OCI-LY3 (cell line): Measurements from ENCODE around the gene DOCK9.

ENCODE experiments used
- H2AFZ ChIP-seq: fragments of 200-600, 300-600 bp; shearing (Covaris generic); 2 replicates; pipeline ENCODE4 v1.6.0; 2014; ENCODE audit warnings: antibody characterized with exemption, low read depth, low read length
- H3K27ac ChIP-seq: fragments of 200-600, 300-600 bp; sonication (generic); 2 replicates; pipeline ENCODE4 v1.5.1; 2014; ENCODE audit warnings: mild to moderate bottlenecking, low read length, moderate library complexity, mixed read lengths
- H3K27me3 ChIP-seq: fragments of 200-600, 300-600 bp; sonication (generic); 2 replicates; pipeline ENCODE4 v1.6.1; 2014; ENCODE audit warnings: low read depth, low read length, mixed read lengths
- H3K36me3 ChIP-seq: fragments of 200-600, 300-600 bp; sonication (generic); replicated peaks from 2 replicates; pipeline ENCODE3; 2014; ENCODE audit warnings: low read depth, low read length, mixed read lengths
- H3K4me1 ChIP-seq: fragments of 300-600, 200-600 bp; sonication (generic); 2 replicates; pipeline ENCODE4 v1.6.1; 2014; ENCODE audit warnings: low read length, mixed read lengths
- H3K4me2 ChIP-seq: fragments of 200-600, 300-600 bp; sonication (generic); 2 replicates; pipeline ENCODE4 v1.6.1; 2014; ENCODE audit warnings: low read length, mixed read lengths
- H3K4me3 ChIP-seq: fragments of 300-600, 200-600 bp; sonication (generic); 2 replicates; pipeline ENCODE4 v1.5.1; 2014; ENCODE audit warnings: antibody characterized with exemption, mild to moderate bottlenecking, low read length, moderate library complexity
- H3K79me2 ChIP-seq: fragments of 300-600, 200-600 bp; shearing (Covaris generic); 2 replicates; pipeline ENCODE4 v1.6.1; 2014; ENCODE audit warnings: mild to moderate bottlenecking, low read length, mixed read lengths
- H3K9ac ChIP-seq: fragments of 300-600, 200-600 bp; shearing (Covaris generic); 2 replicates; pipeline ENCODE4 v1.6.0; 2014; ENCODE audit warnings: mild to moderate bottlenecking, low read length, moderate library complexity
- H3K9me3 ChIP-seq: fragments of 200-600, 300-600 bp; shearing (Covaris generic); 2 replicates; pipeline ENCODE4 v1.6.1; 2014; ENCODE audit warnings: low read length, mixed read lengths; ENCODE audit not compliant: insufficient read depth
- H4K20me1 ChIP-seq: fragments of 200-600, 300-600 bp; sonication (generic); 2 replicates; pipeline ENCODE4 v1.6.1; 2016; ENCODE audit warnings: low read length, mixed read lengths; ENCODE audit not compliant: insufficient read depth
- CTCF ChIP-seq: fragments of 200-600, 300-600 bp; sonication (generic); IDR thresholded peaks from 2 replicates; pipeline ENCODE4 v1.5.1; 2014; ENCODE audit warnings: antibody characterized with exemption, low read length, low read depth
- EZH2phosphoT487 ChIP-seq: fragments of 200-600 bp; shearing (Covaris generic); IDR thresholded peaks from 2 replicates; pipeline ENCODE4 v1.6.1; 2018; ENCODE audit warnings: antibody characterized with exemption, mixed run types, low read depth

DOCK9 gene

GRCh38 chr13:98880677-98881076 lies 97.2 kb downstream of the DOCK9 start:
- Histone ChIP-seq H3K27ac (no peak overlapping the region), H4K20me1 (no peaks in the 10 kb centered on the region)

DNA sequence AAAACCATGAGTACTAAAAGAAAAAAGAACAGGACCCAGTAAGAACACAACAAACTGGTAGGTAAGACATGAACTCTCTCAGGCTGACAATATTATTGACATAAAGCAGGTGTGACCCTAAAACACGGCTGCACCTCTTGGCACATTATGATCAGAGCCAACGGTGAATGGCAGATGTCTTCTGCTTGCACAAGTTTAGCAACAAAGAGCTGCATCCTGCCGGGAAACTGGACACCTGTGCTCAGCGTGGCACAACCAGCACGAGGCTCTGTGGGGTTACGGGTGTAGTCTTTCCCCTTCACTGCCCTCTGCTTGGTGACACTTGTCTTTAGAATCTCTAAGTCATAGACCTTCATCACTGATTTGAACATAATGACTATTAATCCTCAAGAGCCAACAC lies 97.9 kb downstream of the DOCK9 start:
- Histone ChIP-seq H2AFZ (no peak overlapping the region), H3K4me2 (no peak overlapping the region), H3K27ac (no peak overlapping the region), H3K9me3 (no peaks in the 10 kb centered on the region), H4K20me1 (no peaks in the 10 kb centered on the region), H3K9ac (no peak overlapping the region), H3K79me2 (no peaks in the 10 kb centered on the region), H3K36me3 (no peaks in the 10 kb centered on the region), H3K4me3 (no peak overlapping the region), H3K4me1 (peaks cover 6% of the 10 kb centered on the region; the same call in 1 of the 2 replicates), H3K27me3 (no peaks in the 10 kb centered on the region)
- TF ChIP-seq CTCF (no peak), EZH2phosphoT487 (no peak)

More at GRCh38 chr13:98880677-98881076, 97.2 kb downstream of the DOCK9 start:
- H3K27me3 ChIP-seq = no peaks in the 10 kb centered on the region
- H3K36me3 ChIP-seq = no peaks in the 10 kb centered on the region
- H3K4me2 ChIP-seq = no peak overlapping the region
- no peaks in the 10 kb centered on the region for H3K9me3 ChIP-seq
- no peak overlapping the region for H3K9ac ChIP-seq
- H3K4me3 ChIP-seq = no peak overlapping the region
- TF ChIP-seq EZH2phosphoT487 = no peak
- no peak for TF ChIP-seq CTCF
- no peaks in the 10 kb centered on the region for H3K79me2 ChIP-seq
- no peaks in the 10 kb centered on the region for H3K4me1 ChIP-seq
- no peak overlapping the region for H2AFZ ChIP-seq

- TF ChIP-seq EZH2phosphoT487 (no peak), CTCF (no peak)
- H3K36me3 ChIP-seq = no peaks in the 10 kb centered on the region
Measured at GRCh38 chr13:98879127-98879520, 98.7 kb downstream of the DOCK9 start.

GRCh38 chr13:98878486-98879126 lies 99.3 kb downstream of the DOCK9 start:
- no peaks in the 10 kb centered on the region for H3K9me3 ChIP-seq
- no peak overlapping the region for H3K9ac ChIP-seq
- peaks cover 3% of the 10 kb centered on the region for H3K36me3 ChIP-seq
- TF ChIP-seq CTCF (no peak), EZH2phosphoT487 (no peak)
- H3K27ac ChIP-seq = no peak overlapping the region
- peaks cover 6% of the 10 kb centered on the region; the same call in 1 of the 2 replicates for H3K4me1 ChIP-seq
- H3K4me3 ChIP-seq = no peak overlapping the region
- no peaks in the 10 kb centered on the region for H3K27me3 ChIP-seq
- no peaks in the 10 kb centered on the region for H3K79me2 ChIP-seq
- no peaks in the 10 kb centered on the region for H4K20me1 ChIP-seq
- H3K4me2 ChIP-seq = no peak overlapping the region
- no peak overlapping the region for H2AFZ ChIP-seq

More at GRCh38 chr13:98879127-98879520, 98.7 kb downstream of the DOCK9 start:
- no peaks in the 10 kb centered on the region for H3K79me2 ChIP-seq
- H3K27ac ChIP-seq = no peak overlapping the region
- H3K27me3 ChIP-seq = no peaks in the 10 kb centered on the region
- H3K9ac ChIP-seq = no peak overlapping the region
- no peaks in the 10 kb centered on the region for H4K20me1 ChIP-seq
- no peak overlapping the region for H2AFZ ChIP-seq
- no peaks in the 10 kb centered on the region for H3K9me3 ChIP-seq
- H3K4me2 ChIP-seq = no peak overlapping the region
- H3K4me1 ChIP-seq = peaks cover 6% of the 10 kb centered on the region; the same call in 1 of the 2 replicates
- H3K4me3 ChIP-seq = no peak overlapping the region
